ENCODE measurements around the gene DYNC2H1.

DYNC2H1 gene

DNA sequence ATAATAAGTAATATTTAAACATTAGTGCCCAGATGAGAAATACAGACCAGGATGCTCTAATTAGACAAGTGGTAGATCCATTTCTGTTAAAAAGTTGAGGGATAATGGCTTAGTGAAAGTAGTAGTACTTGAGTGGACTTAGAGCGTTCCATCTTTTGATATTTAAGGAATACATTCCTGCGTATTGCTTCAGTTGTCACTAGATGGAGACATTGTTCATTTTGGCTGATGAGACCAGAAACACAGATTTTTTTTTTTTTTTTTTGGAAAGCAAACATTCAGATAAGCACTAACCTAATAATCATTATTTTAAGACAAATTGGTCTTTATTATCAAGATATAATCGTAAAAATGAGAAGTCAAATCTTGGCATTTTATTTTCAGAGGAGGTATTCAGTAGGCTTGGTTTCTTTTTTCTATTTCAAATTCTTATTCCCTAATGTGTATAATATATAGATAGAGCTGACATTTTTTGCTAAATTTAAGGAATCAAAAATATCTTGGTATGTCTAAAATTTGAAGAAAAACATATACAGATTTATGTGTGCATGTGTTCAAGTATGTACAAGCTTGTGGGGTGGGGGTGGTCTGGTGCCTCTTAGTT, 92.9 kb downstream of the DYNC2H1 start:
- Histone ChIP-seq H3K9ac (no peak overlapping the region), H3K27ac (no peak overlapping the region), H2AFZ (ENCODE audit: low read depth) (no peak overlapping the region), H3K36me3 (ENCODE audit: insufficient read depth) (no peaks in the 10 kb centered on the region), H4K20me1 (ENCODE audit: insufficient read depth) (no peaks in the 10 kb centered on the region), H3K4me3 (IDR thresholded peaks at IDR 0.05; ENCODE audit: insufficient read depth, low read depth, low read length) (no peak overlapping the region), H3K4me1 (ENCODE audit: low read depth, poor library complexity, severe bottlenecking) (no peaks in the 10 kb centered on the region), H3K27me3 (ENCODE audit: insufficient read depth, low read depth) (no peaks in the 10 kb centered on the region), H3K4me2 (no peak overlapping the region), H3K79me2 (ENCODE audit: insufficient read depth, low read depth) (no peaks in the 10 kb centered on the region)
- TF ChIP-seq, protein P1, sequence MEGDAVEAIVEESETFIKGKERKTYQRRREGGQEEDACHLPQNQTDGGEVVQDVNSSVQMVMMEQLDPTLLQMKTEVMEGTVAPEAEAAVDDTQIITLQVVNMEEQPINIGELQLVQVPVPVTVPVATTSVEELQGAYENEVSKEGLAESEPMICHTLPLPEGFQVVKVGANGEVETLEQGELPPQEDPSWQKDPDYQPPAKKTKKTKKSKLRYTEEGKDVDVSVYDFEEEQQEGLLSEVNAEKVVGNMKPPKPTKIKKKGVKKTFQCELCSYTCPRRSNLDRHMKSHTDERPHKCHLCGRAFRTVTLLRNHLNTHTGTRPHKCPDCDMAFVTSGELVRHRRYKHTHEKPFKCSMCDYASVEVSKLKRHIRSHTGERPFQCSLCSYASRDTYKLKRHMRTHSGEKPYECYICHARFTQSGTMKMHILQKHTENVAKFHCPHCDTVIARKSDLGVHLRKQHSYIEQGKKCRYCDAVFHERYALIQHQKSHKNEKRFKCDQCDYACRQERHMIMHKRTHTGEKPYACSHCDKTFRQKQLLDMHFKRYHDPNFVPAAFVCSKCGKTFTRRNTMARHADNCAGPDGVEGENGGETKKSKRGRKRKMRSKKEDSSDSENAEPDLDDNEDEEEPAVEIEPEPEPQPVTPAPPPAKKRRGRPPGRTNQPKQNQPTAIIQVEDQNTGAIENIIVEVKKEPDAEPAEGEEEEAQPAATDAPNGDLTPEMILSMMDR (conservative IDR thresholded peaks at IDR 0.05; ENCODE audit: low read depth, low read length) = peak; percentile 57

GRCh38 chr11:103210543-103210942, 101.3 kb downstream of the DYNC2H1 start:
- no peaks in the 10 kb centered on the region for H4K20me1 ChIP-seq (ENCODE audit: insufficient read depth)
- H2AFZ ChIP-seq (ENCODE audit: low read depth) = no peak overlapping the region
- H3K4me2 ChIP-seq = no peak overlapping the region
- no peaks in the 10 kb centered on the region for H3K27me3 ChIP-seq (ENCODE audit: insufficient read depth, low read depth)
- H3K36me3 ChIP-seq (ENCODE audit: insufficient read depth) = no peaks in the 10 kb centered on the region
- H3K27ac ChIP-seq = no peak overlapping the region
- TF ChIP-seq, protein P1 (conservative IDR thresholded peaks at IDR 0.05; ENCODE audit: low read depth, low read length) = no peak
- H3K9ac ChIP-seq = no peak overlapping the region
- no peaks in the 10 kb centered on the region for H3K4me1 ChIP-seq (ENCODE audit: low read depth, poor library complexity, severe bottlenecking)
- no peaks in the 10 kb centered on the region for H3K79me2 ChIP-seq (ENCODE audit: insufficient read depth, low read depth)
- no peak overlapping the region for H3K4me3 ChIP-seq (IDR thresholded peaks at IDR 0.05; ENCODE audit: insufficient read depth, low read depth, low read length)

DNA sequence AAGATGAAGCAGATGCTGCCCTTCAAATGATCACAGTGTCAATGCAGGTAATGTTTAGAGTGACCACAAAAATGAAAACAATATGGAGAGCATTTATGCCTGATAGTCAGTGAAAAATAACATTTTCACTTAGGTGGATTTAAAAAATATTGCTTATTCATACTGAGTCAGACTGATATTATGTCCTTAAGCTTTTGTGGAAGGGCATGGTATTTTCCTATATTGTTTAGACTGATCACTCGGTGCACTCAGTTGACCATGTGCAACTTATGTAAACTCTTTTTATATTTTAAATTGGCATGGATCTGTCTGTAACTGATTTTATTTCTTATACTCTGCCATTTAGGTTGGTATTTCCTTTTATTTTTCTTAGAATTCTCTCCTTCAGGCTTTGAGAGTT, 106.6 kb downstream of the DYNC2H1 start:
- no peaks in the 10 kb centered on the region for H3K4me1 ChIP-seq (ENCODE audit: low read depth, poor library complexity, severe bottlenecking)
- no peak overlapping the region for H3K4me3 ChIP-seq (IDR thresholded peaks at IDR 0.05; ENCODE audit: insufficient read depth, low read depth, low read length)
- TF ChIP-seq, protein P1 (conservative IDR thresholded peaks at IDR 0.05; ENCODE audit: low read depth, low read length) = no peak
- no peaks in the 10 kb centered on the region for H3K79me2 ChIP-seq (ENCODE audit: insufficient read depth, low read depth)
- no peak overlapping the region for H2AFZ ChIP-seq (ENCODE audit: low read depth)
- H3K27ac ChIP-seq = no peak overlapping the region
- no peak overlapping the region for H3K4me2 ChIP-seq
- H4K20me1 ChIP-seq (ENCODE audit: insufficient read depth) = no peaks in the 10 kb centered on the region
- no peaks in the 10 kb centered on the region for H3K27me3 ChIP-seq (ENCODE audit: insufficient read depth, low read depth)
- H3K36me3 ChIP-seq (ENCODE audit: insufficient read depth) = no peaks in the 10 kb centered on the region
- no peak overlapping the region for H3K9ac ChIP-seq

DNA sequence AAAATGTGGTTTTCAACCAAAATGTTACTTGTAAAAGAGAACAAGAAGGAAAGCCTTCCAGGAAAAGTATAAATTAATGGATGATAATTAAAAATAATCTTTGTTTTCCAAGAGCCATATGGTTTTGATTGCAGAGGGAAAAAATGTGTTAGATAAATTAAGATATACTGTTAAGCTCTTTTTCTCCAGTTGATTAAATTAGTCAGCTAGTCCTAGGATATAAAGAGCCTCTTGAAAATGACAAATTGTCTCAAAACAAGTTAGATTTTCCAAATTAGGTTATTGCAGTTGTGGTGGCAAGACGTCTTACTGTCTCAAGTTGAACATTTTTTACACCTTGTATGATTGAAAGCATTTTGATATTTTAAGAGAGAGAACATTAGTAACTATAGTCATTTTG, 110.9 kb downstream of the DYNC2H1 start:
- Histone ChIP-seq H2AFZ (ENCODE audit: low read depth) (no peak overlapping the region), H3K4me1 (ENCODE audit: low read depth, poor library complexity, severe bottlenecking) (no peaks in the 10 kb centered on the region), H3K36me3 (ENCODE audit: insufficient read depth) (no peaks in the 10 kb centered on the region), H3K4me3 (IDR thresholded peaks at IDR 0.05; ENCODE audit: insufficient read depth, low read depth, low read length) (no peak overlapping the region), H3K9ac (no peak overlapping the region), H3K27me3 (ENCODE audit: insufficient read depth, low read depth) (no peaks in the 10 kb centered on the region), H3K4me2 (no peak overlapping the region), H4K20me1 (ENCODE audit: insufficient read depth) (no peaks in the 10 kb centered on the region), H3K79me2 (ENCODE audit: insufficient read depth, low read depth) (no peaks in the 10 kb centered on the region), H3K27ac (no peak overlapping the region)
- TF ChIP-seq, protein P1 (conservative IDR thresholded peaks at IDR 0.05; ENCODE audit: low read depth, low read length) = no peak

All from KMS-11 (cell line).